Measurements from ENCODE around the gene PLEKHM2.

The PLEKHM2 gene

GRCh38 chr1:15742339-15742801, 58.2 kb downstream of the PLEKHM2 start, which contains the start of gene TMEM82:
Gene TMEM82, plus strand, starts transcription at chr1:15742499. Its CDS starts 61 bp downstream, at chr1:15742560.
- no peak for DNase-seq

- DNase-seq, result no peak
These were observed 60.1 kb downstream of the PLEKHM2 start for GRCh38 chr1:15744122-15744679.

GRCh38 chr1:15747378-15747777, 63.3 kb downstream of the PLEKHM2 start:
- no peak for DNase-seq

- no peak for DNase-seq
These were observed 64.1 kb downstream of the PLEKHM2 start for GRCh38 chr1:15748264-15748663.

- DNase-seq, result no peak
These were observed 64.7 kb downstream of the PLEKHM2 start for GRCh38 chr1:15748690-15749398.

- no peak for DNase-seq
These were observed 65.5 kb downstream of the PLEKHM2 start for GRCh38 chr1:15749399-15750291.

GRCh38 chr1:15750924-15751323, 66.8 kb downstream of the PLEKHM2 start:
- DNase-seq, result no peak

GRCh38 chr1:15751717-15752116, 67.6 kb downstream of the PLEKHM2 start:
- DNase-seq, result no peak

- no peak for DNase-seq
These were observed 69.7 kb downstream of the PLEKHM2 start for GRCh38 chr1:15753776-15754175.

GRCh38 chr1:15755021-15755645, 71.0 kb downstream of the PLEKHM2 start:
- DNase-seq, result no peak

- no peak for DNase-seq
These were observed 71.5 kb downstream of the PLEKHM2 start for GRCh38 chr1:15755646-15756040.

- DNase-seq, result peak; percentile 72
These were observed 72.3 kb downstream of the PLEKHM2 start for GRCh38 chr1:15756143-15757015.

- no peak for DNase-seq
These were observed 73.0 kb downstream of the PLEKHM2 start for GRCh38 chr1:15757016-15757543.

- no peak for DNase-seq
These were observed 73.6 kb downstream of the PLEKHM2 start for GRCh38 chr1:15757575-15758342.

GRCh38 chr1:15758343-15758931, 74.3 kb downstream of the PLEKHM2 start, which contains the start of gene FBLIM1:
Gene FBLIM1, plus strand, starts transcription at chr1:15758795. Its CDS starts 6,189 bp downstream, at chr1:15764984.
- no peak for DNase-seq

GRCh38 chr1:15758953-15759661, 75.0 kb downstream of the PLEKHM2 start:
- no peak for DNase-seq

GRCh38 chr1:15760520-15761211, 76.5 kb downstream of the PLEKHM2 start:
- no peak for DNase-seq

GRCh38 chr1:15761366-15762128, 77.4 kb downstream of the PLEKHM2 start:
- DNase-seq, result no peak

All from NCI-H2029 treated with DMSO at 0.1 percent for 48 hours (cell line).